Endothelial cell of umbilical vein (primary cell): Measurements from ENCODE around the gene SLC12A3. TPM values are rescaled to one million over a fixed set of nuclear protein-coding genes. Genes with fewer than 3 reads are reported as not detected.

Experiments used
- BruUV-seq: library from RNA; stranded (reverse); fragments of 400-500 nt; replicated peaks from 2 replicates; lab custom pipeline; 2021; lab: Mats Ljungman, UMichigan
- CTCF ChIA-PET: fragments of 300-600, 350-600 bp; sonication (Branson Sonifier 250); formaldehyde crosslinking; loops from one replicate; lab custom pipeline; 2021; ENCODE audit warnings: antibody characterized with exemption, inconsistent platforms; lab: Charles Lee
- POLR2A ChIA-PET: fragments of 300-600, 350-600 bp; sonication (Branson Sonifier 250); formaldehyde crosslinking; loops from one replicate; lab custom pipeline; 2021; ENCODE audit warnings: antibody characterized with exemption, inconsistent platforms; lab: Charles Lee
- DNase-seq: peaks from one replicate; pipeline ENCODE4 v3.0.0-alpha.2; 2011; ENCODE audit warnings: low read depth, low spot score
- FAIRE-seq: peaks from 2 replicates; lab custom pipeline; 2011; peaks lifted over from hg19 to GRCh38; lab: Jason Lieb, UNC
- H2AFZ ChIP-seq: 2 replicates; pipeline ENCODE4 v1.6.0; 2012; ENCODE audit warnings: low read depth, low read length, control low read depth, inconsistent platforms
- H3K27ac ChIP-seq: 2 replicates; pipeline ENCODE4 v1.5.1; 2011; ENCODE audit warnings: low read depth, mild to moderate bottlenecking, control low read depth, low read length, moderate library complexity; ENCODE audit not compliant: insufficient read depth
- H3K27me3 ChIP-seq, 2 experiments: 2 replicates each; pipeline versions ENCODE4 v1.6.0 to v1.6.1; 2011; ENCODE audit warnings: low read length in 2 of 2, mixed read lengths in 1 of 2; ENCODE audit not compliant: control insufficient read depth in 2 of 2, insufficient read depth in 2 of 2
- H3K36me3 ChIP-seq, 2 experiments: 2 replicates in 1 of 2; 3 replicates in 1 of 2; pipeline ENCODE4 v1.5.1; 2011; ENCODE audit warnings: low read length in 2 of 2, mild to moderate bottlenecking in 1 of 2, moderate library complexity in 1 of 2; ENCODE audit not compliant: control insufficient read depth in 2 of 2, insufficient read depth in 2 of 2; ENCODE audit errors: extremely low read depth in 1 of 2
- H3K4me1 ChIP-seq: 3 replicates; pipeline ENCODE4 v1.5.1; 2011; ENCODE audit warnings: mild to moderate bottlenecking, low read length; ENCODE audit not compliant: control insufficient read depth, insufficient read depth; ENCODE audit errors: extremely low read depth
- H3K4me2 ChIP-seq: 2 replicates; pipeline ENCODE4 v1.6.1; 2011; ENCODE audit warnings: low read length, control low read depth, mixed read lengths; ENCODE audit not compliant: insufficient read depth
- H3K4me3 ChIP-seq, 3 experiments: fragments of 200-600 bp in 1 of 3; sonication (generic), shearing (Covaris generic) in 1 of 3; replicated peaks in 1 of 3; 2 replicates each; pipeline ENCODE4 v1.5.1; 2011 to 2016; ENCODE audit warnings: control low read depth in 3 of 3, low read length in 3 of 3, mild to moderate bottlenecking in 2 of 3, inconsistent platforms in 1 of 3, low read depth in 1 of 3, moderate library complexity in 1 of 3; ENCODE audit not compliant: insufficient read depth in 1 of 3
- H3K79me2 ChIP-seq: 2 replicates; pipeline ENCODE4 v1.6.0; 2012; ENCODE audit warnings: low read length, inconsistent platforms; ENCODE audit not compliant: control insufficient read depth, insufficient read depth
- H3K9ac ChIP-seq: replicated peaks from 2 replicates; pipeline ENCODE3; 2011; ENCODE audit warnings: low read length, control low read depth; ENCODE audit not compliant: insufficient read depth; ENCODE audit errors: extremely low read depth
- H3K9me1 ChIP-seq: replicated peaks from 3 replicates; pipeline ENCODE4 v1.6.0; 2011; ENCODE audit warnings: mild to moderate bottlenecking, low read length; ENCODE audit not compliant: control insufficient read depth, insufficient read depth; ENCODE audit errors: extremely low read depth
- H3K9me3 ChIP-seq: replicated peaks from 2 replicates; pipeline ENCODE4 v1.5.1; 2012; ENCODE audit warnings: low read length, inconsistent platforms; ENCODE audit not compliant: control insufficient read depth, insufficient read depth
- H4K20me1 ChIP-seq: replicated peaks from 2 replicates; pipeline ENCODE3; 2011; ENCODE audit warnings: mild to moderate bottlenecking, low read length; ENCODE audit not compliant: control insufficient read depth, insufficient read depth; ENCODE audit errors: extremely low read depth
- EZH2 ChIP-seq: IDR thresholded peaks from 2 replicates; pipeline ENCODE4 v1.6.1; 2012; ENCODE audit warnings: borderline replicate concordance, low read depth, mild to moderate bottlenecking, moderate library complexity, low read length, inconsistent platforms; ENCODE audit not compliant: severe bottlenecking
- FOS ChIP-seq: IDR thresholded peaks from 2 replicates; pipeline ENCODE4 v1.6.1; 2011; ENCODE audit warnings: mild to moderate bottlenecking, low read length, moderate library complexity, borderline replicate concordance; ENCODE audit not compliant: insufficient read depth
- GATA2 ChIP-seq: IDR thresholded peaks from 2 replicates; pipeline ENCODE4 v1.7.0; 2011; ENCODE audit warnings: low read depth, mild to moderate bottlenecking, moderate library complexity, mixed read lengths, low read length; ENCODE audit not compliant: insufficient read length, insufficient read depth
- JUN ChIP-seq: IDR thresholded peaks from 2 replicates; pipeline ENCODE4 v1.6.1; 2011; ENCODE audit warnings: borderline replicate concordance, low read depth; ENCODE audit not compliant: insufficient read length, insufficient read depth
- MYC ChIP-seq: IDR thresholded peaks from one replicate; pipeline ENCODE4 v1.6.1; 2011; ENCODE audit warnings: mild to moderate bottlenecking, low read depth, low read length
- POLR2A ChIP-seq: IDR thresholded peaks from 2 replicates; pipeline ENCODE4 v1.6.1; 2012; ENCODE audit warnings: low read depth, mild to moderate bottlenecking, control low read depth, low read length
- POLR2AphosphoS5 ChIP-seq: IDR thresholded peaks from 2 replicates; pipeline ENCODE4 v1.6.1; 2012; ENCODE audit warnings: low read depth, mild to moderate bottlenecking, control low read depth, low read length, moderate library complexity; ENCODE audit not compliant: insufficient read depth
- dilution Hi-C: fragments of 300-500 bp; cut with MboI; formaldehyde crosslinking; loops from one replicate; pipeline ENCODE4 v1.15.0; 2019; ENCODE audit warnings: low sequenced_read_pairs; ENCODE audit not compliant: extremely low pct_ligation_motif_present
- intact Hi-C: fragments of 100-400 bp; cut with micrococcal nuclease; formaldehyde crosslinking; loops from one replicate; pipeline ENCODE4 v1.10.0; 2022
- polyA plus RNA-seq, 4 experiments: library from polyadenylated mRNA; depleted of rRNA in 3 of 4; stranded (reverse) in 3 of 4; unstranded in 1 of 4; fragments of >200 nt; gene quantifications; 2 replicates each; pipeline versions ENCODE4 v1.2.1 to v1.2.3, GENCODE V29; 2011 to 2012; ENCODE audit warnings: missing spikeins in 1 of 4
- total RNA-seq: library from RNA; stranded (reverse); gene quantifications from 2 replicates; pipeline ENCODE4 v1.2.3, GENCODE V29; 2021
- TF ChIP-seq, protein P1 (sequence below): IDR thresholded peaks from 2 replicates; pipeline ENCODE4 v1.6.1; 2011; ENCODE audit not compliant: insufficient read depth, insufficient read length
- TF ChIP-seq, protein P2 (sequence below), 2 donors: IDR thresholded peaks; 1 replicate in 1 of 2; 2 replicates in 1 of 2; pipeline ENCODE4 v1.5.1; 2011; ENCODE audit warnings: low read length in 2 of 2, mild to moderate bottlenecking in 2 of 2, moderate library complexity in 2 of 2, control low read depth in 1 of 2, inconsistent platforms in 1 of 2, low read depth in 1 of 2; ENCODE audit not compliant: insufficient read depth in 1 of 2; ENCODE audit errors: extremely low read depth in 1 of 2

Gene SLC12A3
- total and polyA plus RNA-seq, 2 donors (not counting 3 experiments of a cell fraction or from before 2014, with no cell fraction given) = not detected

DNA sequence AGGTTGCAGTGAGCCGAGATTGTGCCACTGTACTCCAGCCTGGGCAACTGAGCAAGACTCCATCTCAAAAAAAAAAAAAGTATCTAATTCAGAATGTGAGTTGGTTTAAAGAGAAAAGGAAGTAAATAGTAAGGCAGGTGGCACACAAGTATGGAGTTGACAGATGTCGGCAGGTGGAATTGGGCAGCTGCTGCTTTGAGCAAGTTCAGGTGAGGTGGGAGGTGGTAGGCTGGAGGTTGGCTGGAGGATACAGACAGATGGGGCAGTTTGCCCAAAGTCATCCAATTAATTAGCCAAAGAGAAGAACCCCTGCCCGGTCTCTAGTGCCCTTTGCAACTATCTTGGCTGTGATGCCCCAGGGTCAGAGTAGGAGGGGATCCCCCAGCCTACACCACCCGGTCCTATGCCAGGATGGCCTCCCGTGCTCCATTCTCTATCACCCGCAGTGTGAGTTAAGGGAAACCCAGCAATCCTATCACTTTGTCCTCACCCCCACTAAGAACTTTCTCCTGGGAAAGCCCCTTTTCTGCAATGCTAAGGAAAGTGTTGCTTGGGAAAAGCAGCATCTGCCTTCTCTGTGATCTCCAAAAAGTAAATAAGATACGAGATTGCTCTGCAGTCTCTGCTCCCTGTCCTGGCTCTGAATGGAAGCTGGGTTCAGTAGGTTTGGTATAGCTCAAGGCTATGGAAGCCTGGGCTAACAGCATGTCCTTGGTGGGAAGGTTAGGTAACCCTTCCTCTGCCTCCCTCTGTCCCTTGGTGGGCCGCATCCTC is 32.2 kb downstream of the SLC12A3 start:
- dilution Hi-C loops = no loop called here
- no TSS peak for BruUV-seq

More for the DNA sequence above, 32.2 kb downstream of the SLC12A3 start:
- intact Hi-C loops = no loop called here
- TF ChIP-seq, protein P1, sequence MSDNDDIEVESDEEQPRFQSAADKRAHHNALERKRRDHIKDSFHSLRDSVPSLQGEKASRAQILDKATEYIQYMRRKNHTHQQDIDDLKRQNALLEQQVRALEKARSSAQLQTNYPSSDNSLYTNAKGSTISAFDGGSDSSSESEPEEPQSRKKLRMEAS = no peak
- TF ChIP-seq GATA2 = no peak
- no peak for TF ChIP-seq EZH2
- TF ChIP-seq JUN = no peak
- TF ChIP-seq MYC = no peak
- TF ChIP-seq, protein P2, sequence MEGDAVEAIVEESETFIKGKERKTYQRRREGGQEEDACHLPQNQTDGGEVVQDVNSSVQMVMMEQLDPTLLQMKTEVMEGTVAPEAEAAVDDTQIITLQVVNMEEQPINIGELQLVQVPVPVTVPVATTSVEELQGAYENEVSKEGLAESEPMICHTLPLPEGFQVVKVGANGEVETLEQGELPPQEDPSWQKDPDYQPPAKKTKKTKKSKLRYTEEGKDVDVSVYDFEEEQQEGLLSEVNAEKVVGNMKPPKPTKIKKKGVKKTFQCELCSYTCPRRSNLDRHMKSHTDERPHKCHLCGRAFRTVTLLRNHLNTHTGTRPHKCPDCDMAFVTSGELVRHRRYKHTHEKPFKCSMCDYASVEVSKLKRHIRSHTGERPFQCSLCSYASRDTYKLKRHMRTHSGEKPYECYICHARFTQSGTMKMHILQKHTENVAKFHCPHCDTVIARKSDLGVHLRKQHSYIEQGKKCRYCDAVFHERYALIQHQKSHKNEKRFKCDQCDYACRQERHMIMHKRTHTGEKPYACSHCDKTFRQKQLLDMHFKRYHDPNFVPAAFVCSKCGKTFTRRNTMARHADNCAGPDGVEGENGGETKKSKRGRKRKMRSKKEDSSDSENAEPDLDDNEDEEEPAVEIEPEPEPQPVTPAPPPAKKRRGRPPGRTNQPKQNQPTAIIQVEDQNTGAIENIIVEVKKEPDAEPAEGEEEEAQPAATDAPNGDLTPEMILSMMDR (IDR thresholded peaks at IDR 0.05; ENCODE audit: extremely low read depth in 1 of 2, insufficient read depth in 1 of 2, low read depth in 1 of 2, low read length in 2 of 2) = no peak
- no peak for TF ChIP-seq POLR2A
- TF ChIP-seq FOS = no peak
- no peak for TF ChIP-seq POLR2AphosphoS5
- H3K36me3 ChIP-seq = no peaks in the 10 kb centered on the region
- ChIA-PET CTCF (no interaction called here), POLR2A (no interaction called here)
- no peaks in the 10 kb centered on the region for H3K27me3 ChIP-seq
- H4K20me1 ChIP-seq = no peaks in the 10 kb centered on the region
- H3K9ac ChIP-seq = no peak overlapping the region
- H3K4me3 ChIP-seq = no peak overlapping the region
- DNase-seq = no peak
- no peak overlapping the region for H3K4me2 ChIP-seq
- H3K9me3 ChIP-seq = no peaks in the 10 kb centered on the region
- no peaks in the 10 kb centered on the region for H3K9me1 ChIP-seq
- no peak overlapping the region for H2AFZ ChIP-seq
- FAIRE-seq = no peak
- H3K79me2 ChIP-seq = no peaks in the 10 kb centered on the region
- H3K27ac ChIP-seq = no peak overlapping the region
- H3K4me1 ChIP-seq = no peaks in the 10 kb centered on the region
